DND-41 (cell line): ENCODE data around the gene SPATS2L.
"Not testable (repeated sequence)": the region's sequence is repeated elsewhere in the genome, so short reads cannot be mapped to it uniquely, and the experiment has no call there.

Source experiments
- CTCF ChIP-seq: IDR thresholded peaks from 2 replicates; pipeline ENCODE4 v1.5.1; 2012; ENCODE audit warnings: borderline replicate concordance, low read length, moderate library complexity, mild to moderate bottlenecking; ENCODE audit not compliant: poor library complexity, severe bottlenecking; ENCODE audit errors: extremely low read depth
- EZH2 ChIP-seq: IDR thresholded peaks from 3 replicates; pipeline ENCODE4 v1.6.1; 2012; ENCODE audit warnings: borderline replicate concordance, low read depth, mild to moderate bottlenecking, moderate library complexity, low read length, inconsistent platforms; ENCODE audit not compliant: severe bottlenecking

GRCh38 chr2:200344202-200344601 is 37.7 kb downstream of the SPATS2L start:
- TF ChIP-seq EZH2, CTCF: not testable (repeated sequence)
